ENCODE measurements around the gene MEGF8.

- TF ChIP-seq EZH2 (IDR thresholded peaks at IDR 0.05; ENCODE audit: insufficient read depth, poor library complexity, severe bottlenecking) (no peak), EZH2phosphoT487 (IDR thresholded peaks at IDR 0.05; ENCODE audit: insufficient read depth, low read depth) (no peak)
These were observed 699 bp downstream of the MEGF8 start for GRCh38 chr19:42325896-42326771.
